Activated T-cell treated with anti-CD3 and anti-CD28 coated beads, Interleukin-2, amount 50 U/mL, for 72 hours (primary cell): ENCODE measurements around the gene ZNF324B. TPM values are rescaled to one million over a fixed set of nuclear protein-coding genes. Genes with fewer than 3 reads are reported as not detected.
"Not testable (repeated sequence)": the region's sequence is repeated elsewhere in the genome, so short reads cannot be mapped to it uniquely, and the experiment has no call there.

Experiments
- ATAC-seq, 2 donors: fragments of 150-1000 bp; cut with Tn5 transposase; replicated peaks in 1 of 2; 2 replicates each; pipeline ENCODE4 v1.10.0; 2021; ENCODE audit warnings: moderate library complexity in 2 of 2, mild to moderate bottlenecking in 1 of 2
- DNase-seq, 2 donors: peaks; one replicate each; pipeline ENCODE4 v3.0.0; 2021 to 2022; ENCODE audit warnings: mixed read lengths in 1 of 2
- H3K27ac Mint-ChIP-seq: one replicate; pipeline ENCODE4 v1.8.0; 2022; ENCODE audit warnings: mild to moderate bottlenecking, moderate library complexity, mixed read lengths
- H3K27me3 Mint-ChIP-seq: one replicate; pipeline ENCODE4 v1.8.0; 2022; ENCODE audit warnings: low read depth, mixed read lengths
- H3K36me3 Mint-ChIP-seq, 2 donors: one replicate each; pipeline ENCODE4 v1.8.0; 2022; ENCODE audit warnings: mixed read lengths in 2 of 2, mild to moderate bottlenecking in 1 of 2; ENCODE audit not compliant: insufficient read depth in 2 of 2
- H3K4me1 Mint-ChIP-seq: one replicate; pipeline ENCODE4 v1.8.0; 2022; ENCODE audit warnings: low read depth, mixed read lengths
- H3K4me3 Mint-ChIP-seq, 2 donors: one replicate each; pipeline ENCODE4 v1.8.0; 2022; ENCODE audit warnings: mild to moderate bottlenecking in 2 of 2, mixed read lengths in 2 of 2, moderate library complexity in 2 of 2
- H3K9me3 Mint-ChIP-seq, 2 donors: one replicate each; pipeline ENCODE4 v1.8.0; 2022; ENCODE audit warnings: mixed read lengths in 2 of 2
- total RNA-seq, 2 donors: library from RNA; stranded (reverse); gene quantifications; one replicate each; pipeline ENCODE4 v1.2.3, GENCODE V29; 2022

Gene ZNF324B
- total RNA-seq, 2 donors from 2014 or later = 7.7 TPM

DNA sequence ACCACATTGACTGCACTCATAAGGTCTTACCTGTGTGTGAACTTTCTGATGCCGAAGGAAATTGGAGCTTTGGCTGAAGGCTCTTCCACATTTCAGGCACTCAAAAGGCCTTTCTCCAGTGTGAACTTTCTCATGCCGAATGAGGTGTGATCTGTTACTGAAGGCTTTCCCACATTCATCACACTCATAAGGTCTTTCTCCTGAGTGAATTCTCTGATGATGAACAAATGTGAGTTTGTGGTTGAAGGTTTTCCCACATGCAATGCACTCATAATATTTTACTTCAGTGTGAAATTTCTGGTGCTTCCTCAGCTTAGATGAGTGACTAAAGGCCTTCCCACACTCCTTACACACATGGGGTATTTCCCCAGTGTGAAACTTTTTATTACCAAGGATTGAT, 17.2 kb upstream of the ZNF324B start:
- Mint-ChIP-seq H3K27ac (no peak overlapping the region), H3K27me3 (no peaks in the 10 kb centered on the region), H3K9me3 (peaks cover 20 to 44% of the 10 kb centered on the region in 2 donors), H3K4me3 (no peak overlapping the region), H3K36me3 (peaks cover 65 to 79% of the 10 kb centered on the region in 2 donors), H3K4me1 (peaks cover 16% of the 10 kb centered on the region)
- no peak for ATAC-seq
- DNase-seq = no peak

DNA sequence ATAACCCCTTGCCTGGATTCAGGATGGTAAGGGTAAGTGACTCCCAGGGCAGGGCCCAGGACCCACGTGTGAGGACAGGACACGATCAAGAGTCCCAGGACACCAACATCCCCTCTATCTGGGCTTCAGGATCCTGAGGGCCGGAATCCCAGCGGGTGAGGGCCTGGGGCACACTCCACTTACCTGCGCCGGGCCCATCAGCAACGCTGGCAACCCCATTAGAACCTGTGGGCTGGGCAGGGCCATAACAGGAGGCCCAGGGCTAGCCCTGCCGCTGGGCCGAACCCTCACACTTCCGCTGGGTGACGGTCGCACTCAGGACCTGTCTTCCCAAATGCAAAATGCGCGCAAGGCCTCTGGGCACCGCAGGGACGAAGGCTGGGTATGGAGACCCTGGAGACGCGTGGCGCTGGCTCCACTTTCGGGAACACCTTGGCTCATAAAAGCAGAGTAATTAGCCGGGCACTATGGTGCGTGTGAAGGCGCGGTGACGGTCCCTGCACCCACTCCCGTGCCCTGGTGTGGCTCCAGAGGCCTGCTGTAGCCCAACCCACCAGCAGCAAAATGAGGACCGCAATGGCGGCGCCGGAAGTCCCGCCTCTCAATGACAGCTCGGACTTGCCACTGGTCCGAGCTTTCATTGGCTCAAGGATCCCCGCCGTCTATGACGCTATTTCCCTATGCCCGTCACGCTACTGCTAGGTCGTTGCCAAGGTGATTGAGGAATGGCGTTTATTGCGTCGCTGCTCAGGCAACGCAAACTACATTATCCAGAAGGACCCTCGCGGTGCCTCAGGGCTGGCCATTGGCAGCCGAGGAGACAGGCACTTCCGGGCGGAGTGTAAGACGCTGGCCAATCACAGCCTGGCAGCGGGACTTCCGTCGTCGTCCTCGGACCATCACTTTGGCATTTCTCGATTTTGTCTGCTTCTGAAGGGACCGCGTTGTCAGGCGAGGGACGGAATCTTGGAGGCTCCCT, 11.6 kb upstream of the ZNF324B start, which contains the start of gene ZNF132:
Gene ZNF132 (minus strand): TSS at position 578 of the 979 bp plus-strand sequence. CDS start 332 bp downstream, at position 246.
- Mint-ChIP-seq H3K4me1 (peaks cover 35% of the 10 kb centered on the region), H3K4me3 (peak within 1 kb of the TSS; percentile 93 to 95), H3K27me3 (no peaks in the 10 kb centered on the region), H3K9me3 (peaks cover 26 to 31% of the 10 kb centered on the region in 2 donors), H3K27ac (peak within 1 kb of the TSS; percentile 74), H3K36me3 (peaks cover 45 to 58% of the 10 kb centered on the region in 2 donors)
- ATAC-seq = peak; percentile 99
- DNase-seq = peak; percentile 93 to 96

DNA sequence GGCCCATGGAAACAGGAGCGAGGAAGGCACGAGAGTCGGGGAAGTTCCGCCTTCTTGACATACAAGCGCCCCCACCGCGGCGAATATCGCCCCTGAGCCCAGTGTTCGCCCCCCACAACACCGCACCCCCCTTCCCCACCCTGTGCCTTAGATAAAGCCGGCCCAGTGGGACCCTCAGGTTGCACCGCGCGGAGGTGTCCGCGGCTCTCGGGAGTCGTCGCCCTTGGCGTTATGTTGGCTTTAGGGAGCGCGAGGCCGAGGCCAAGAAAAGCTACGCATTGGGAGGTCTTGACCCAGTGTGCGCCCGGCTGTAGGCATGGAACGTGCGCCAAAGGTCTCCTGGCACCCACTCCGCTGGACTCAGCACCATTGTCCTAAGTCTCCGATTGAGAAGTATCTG, 10.9 kb upstream of the ZNF324B start:
- H3K4me1 Mint-ChIP-seq = peaks cover 35% of the 10 kb centered on the region
- DNase-seq = no peak
- peak overlapping the region; percentile 93 to 95 for H3K4me3 Mint-ChIP-seq
- peaks cover 39 to 51% of the 10 kb centered on the region in 2 donors for H3K36me3 Mint-ChIP-seq
- H3K27ac Mint-ChIP-seq = peak overlapping the region; percentile 74
- H3K27me3 Mint-ChIP-seq = no peaks in the 10 kb centered on the region
- H3K9me3 Mint-ChIP-seq = peaks cover 26 to 29% of the 10 kb centered on the region in 2 donors
- ATAC-seq = no peak

DNA sequence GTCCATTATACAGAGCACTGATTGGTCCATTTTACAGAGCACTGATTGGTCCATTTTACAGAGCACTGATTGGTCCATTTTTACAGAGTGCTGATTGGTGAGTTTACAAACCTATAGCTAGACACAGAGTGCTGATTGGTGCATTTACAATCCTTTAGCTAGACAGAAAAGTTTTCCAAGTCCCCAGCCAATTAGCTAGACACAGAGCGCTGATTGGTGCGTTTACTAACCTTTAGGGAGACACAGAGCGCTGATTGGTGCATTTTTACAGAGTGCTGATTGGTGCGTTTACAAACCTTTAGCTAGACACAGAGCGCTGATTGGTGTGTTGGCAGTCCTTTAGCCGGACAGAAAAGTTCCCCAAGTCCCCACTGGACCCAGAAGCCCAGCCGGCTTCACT, 8.4 kb upstream of the ZNF324B start:
- Mint-ChIP-seq H3K36me3 (peaks cover 29 to 35% of the 10 kb centered on the region in 2 donors), H3K4me1 (peaks cover 32% of the 10 kb centered on the region), H3K9me3 (peaks cover 18 to 21% of the 10 kb centered on the region in 2 donors), H3K27me3 (peaks cover 14% of the 10 kb centered on the region)
- H3K27ac Mint-ChIP-seq, DNase-seq, ATAC-seq, H3K4me3 Mint-ChIP-seq: not testable (repeated sequence)

DNA sequence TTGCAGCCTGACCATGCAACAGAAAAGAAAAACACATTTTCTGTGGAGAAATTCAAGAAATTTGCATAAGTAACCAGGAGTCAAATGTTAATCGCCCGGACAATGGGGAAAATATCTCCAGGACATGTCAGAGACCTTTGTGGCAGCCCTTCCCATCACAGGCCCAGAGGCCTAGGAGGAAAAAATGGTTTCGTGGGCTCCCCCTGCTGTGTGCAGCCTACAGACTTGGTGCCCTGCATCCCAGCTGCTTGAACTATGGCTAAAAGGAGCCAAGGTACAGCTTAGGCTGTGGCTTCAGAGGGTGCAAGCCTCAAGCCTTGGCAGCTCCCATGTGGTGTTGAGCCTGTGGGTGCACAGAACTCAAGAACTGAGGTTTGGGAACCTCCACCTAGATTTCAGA, 2.6 kb upstream of the ZNF324B start:
- not testable (repeated sequence) for H3K27ac Mint-ChIP-seq, ATAC-seq, H3K4me3 Mint-ChIP-seq, DNase-seq
- H3K27me3 Mint-ChIP-seq = peaks cover 19% of the 10 kb centered on the region
- peaks cover 9 to 22% of the 10 kb centered on the region in 2 donors for H3K36me3 Mint-ChIP-seq
- H3K9me3 Mint-ChIP-seq = peaks cover 7 to 11% of the 10 kb centered on the region in 2 donors
- H3K4me1 Mint-ChIP-seq = peaks cover 35% of the 10 kb centered on the region

DNA sequence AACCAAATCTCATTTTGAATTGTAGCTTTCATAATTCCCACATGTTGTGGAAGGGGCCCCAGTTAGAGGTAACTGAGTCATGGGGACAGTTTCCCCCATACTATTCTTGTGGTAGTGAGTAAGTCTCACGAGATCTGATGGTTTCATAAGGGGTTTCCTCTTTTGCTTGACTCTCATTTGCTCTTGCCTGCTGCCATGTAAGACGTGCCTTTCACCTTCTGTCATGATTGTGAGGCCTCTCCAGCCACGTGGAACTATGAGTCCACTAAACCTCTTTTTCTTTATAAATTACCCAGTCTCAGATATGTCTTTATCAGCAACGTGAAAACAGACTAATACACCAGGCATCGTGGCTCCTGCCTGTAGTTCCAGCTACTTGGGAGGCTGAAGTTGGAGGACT, 1.4 kb upstream of the ZNF324B start:
- Mint-ChIP-seq H3K36me3 (peaks cover 9 to 27% of the 10 kb centered on the region in 2 donors), H3K4me3 (peak overlapping the region in 1 of 2 donors; percentile 95), H3K27me3 (peaks cover 19% of the 10 kb centered on the region), H3K9me3 (peaks cover 7 to 11% of the 10 kb centered on the region in 2 donors), H3K4me1 (peaks cover 35% of the 10 kb centered on the region)
- not testable (repeated sequence) for ATAC-seq, DNase-seq, H3K27ac Mint-ChIP-seq

DNA sequence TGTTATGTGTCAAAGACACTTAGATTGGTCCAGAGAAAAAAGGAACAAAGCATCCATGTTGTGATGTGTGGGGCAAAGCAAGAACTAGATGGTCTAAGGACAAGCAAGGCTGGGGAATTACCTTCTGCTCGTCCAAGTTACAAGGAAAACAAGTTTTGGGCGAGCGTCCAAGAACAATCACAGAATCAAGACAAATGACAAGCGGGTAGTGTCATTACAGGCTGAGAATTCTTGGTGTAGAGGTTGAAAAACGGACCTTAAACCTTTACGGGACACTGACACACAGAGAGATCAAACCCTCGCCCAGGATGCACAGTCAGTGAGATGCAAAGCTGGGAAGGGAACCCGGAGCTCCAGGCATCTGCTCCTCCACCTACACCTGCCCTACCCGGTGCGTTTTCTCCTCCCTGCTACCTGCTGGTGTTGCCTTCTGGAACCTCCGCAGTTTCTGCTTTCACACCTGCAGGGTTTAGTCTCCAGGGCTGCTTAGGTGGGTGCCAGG, 515 bp upstream of the ZNF324B start:
- Mint-ChIP-seq H3K36me3 (peaks cover 9 to 27% of the 10 kb centered on the region in 2 donors), H3K4me1 (peaks cover 35% of the 10 kb centered on the region), H3K27ac (no peak overlapping the region)

DNA sequence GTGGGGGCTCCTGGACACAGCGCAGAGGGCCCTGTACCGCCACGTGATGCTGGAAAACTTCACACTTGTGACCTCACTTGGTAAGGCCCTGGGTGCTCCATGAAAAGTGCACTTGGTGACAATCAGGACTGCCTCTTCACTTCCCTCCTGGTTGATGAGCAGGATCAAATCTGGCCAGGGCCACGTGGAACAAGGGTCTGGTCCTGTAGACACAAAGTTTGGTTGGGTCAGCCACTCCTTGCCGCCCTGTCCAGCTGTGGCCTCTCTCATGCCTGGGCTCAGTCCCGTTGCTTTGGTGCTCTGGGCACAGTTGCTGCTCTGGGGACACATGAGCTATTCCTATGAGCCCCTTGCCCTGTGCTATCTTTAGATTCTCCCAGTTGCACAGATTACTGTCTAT, 2.3 kb downstream of the ZNF324B start:
- no peak for ATAC-seq
- Mint-ChIP-seq H3K4me3 (peak overlapping the region in 1 of 2 donors; percentile 14), H3K4me1 (peaks cover 35% of the 10 kb centered on the region), H3K36me3 (peaks cover 3 to 16% of the 10 kb centered on the region in 2 donors), H3K27ac (no peak overlapping the region), H3K27me3 (no peaks in the 10 kb centered on the region), H3K9me3 (peaks cover 2 to 6% of the 10 kb centered on the region in 2 donors)
- no peak for DNase-seq

More for the DNA sequence above, 515 bp upstream of the ZNF324B start:
- peaks cover 19% of the 10 kb centered on the region for H3K27me3 Mint-ChIP-seq
- H3K9me3 Mint-ChIP-seq = peaks cover 7 to 11% of the 10 kb centered on the region in 2 donors
- peak in 1 of 2 donors; percentile 11 for ATAC-seq
- DNase-seq = no peak
- peak overlapping the region; percentile 95 to 96 for H3K4me3 Mint-ChIP-seq

DNA sequence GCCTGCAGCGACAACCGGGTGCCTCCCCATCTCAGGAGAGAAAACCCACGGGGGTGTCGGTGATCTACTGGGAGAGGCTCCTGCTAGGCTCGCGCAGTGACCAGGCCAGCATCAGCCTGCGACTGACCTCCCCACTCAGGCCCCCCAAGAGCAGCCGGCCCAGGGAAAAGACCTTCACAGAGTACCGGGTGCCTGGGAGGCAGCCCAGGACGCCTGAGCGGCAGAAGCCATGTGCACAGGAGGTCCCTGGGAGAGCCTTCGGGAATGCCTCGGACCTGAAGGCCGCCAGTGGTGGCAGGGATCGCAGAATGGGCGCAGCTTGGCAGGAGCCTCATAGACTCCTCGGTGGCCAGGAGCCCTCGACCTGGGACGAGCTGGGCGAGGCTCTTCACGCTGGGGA, 3.9 kb downstream of the ZNF324B start:
- no peak for DNase-seq
- ATAC-seq = no peak
- Mint-ChIP-seq H3K4me3 (no peak overlapping the region), H3K27ac (no peak overlapping the region), H3K27me3 (no peaks in the 10 kb centered on the region), H3K36me3 (peaks cover 0 to 12% of the 10 kb centered on the region in 2 donors), H3K9me3 (no peaks in the 10 kb centered on the region), H3K4me1 (peaks cover 33% of the 10 kb centered on the region)

DNA sequence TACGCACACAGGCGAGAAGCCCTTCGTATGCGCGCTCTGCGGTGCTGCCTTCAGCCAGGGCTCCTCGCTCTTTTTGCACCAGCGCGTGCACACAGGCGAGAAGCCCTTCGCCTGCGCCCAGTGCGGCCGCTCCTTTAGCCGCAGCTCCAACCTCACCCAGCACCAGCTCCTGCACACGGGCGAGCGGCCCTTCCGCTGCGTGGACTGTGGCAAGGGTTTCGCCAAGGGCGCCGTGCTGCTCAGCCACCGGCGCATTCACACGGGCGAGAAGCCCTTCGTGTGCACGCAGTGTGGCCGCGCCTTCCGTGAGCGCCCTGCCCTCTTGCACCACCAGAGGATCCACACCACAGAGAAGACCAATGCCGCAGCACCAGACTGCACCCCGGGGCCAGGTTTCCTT, 4.7 kb downstream of the ZNF324B start:
- DNase-seq = no peak
- H3K9me3 Mint-ChIP-seq = no peaks in the 10 kb centered on the region
- peaks cover 0 to 10% of the 10 kb centered on the region in 2 donors for H3K36me3 Mint-ChIP-seq
- no peak for ATAC-seq
- no peaks in the 10 kb centered on the region for H3K27me3 Mint-ChIP-seq
- H3K4me3 Mint-ChIP-seq = no peak overlapping the region
- no peak overlapping the region for H3K27ac Mint-ChIP-seq
- peaks cover 25% of the 10 kb centered on the region for H3K4me1 Mint-ChIP-seq

DNA sequence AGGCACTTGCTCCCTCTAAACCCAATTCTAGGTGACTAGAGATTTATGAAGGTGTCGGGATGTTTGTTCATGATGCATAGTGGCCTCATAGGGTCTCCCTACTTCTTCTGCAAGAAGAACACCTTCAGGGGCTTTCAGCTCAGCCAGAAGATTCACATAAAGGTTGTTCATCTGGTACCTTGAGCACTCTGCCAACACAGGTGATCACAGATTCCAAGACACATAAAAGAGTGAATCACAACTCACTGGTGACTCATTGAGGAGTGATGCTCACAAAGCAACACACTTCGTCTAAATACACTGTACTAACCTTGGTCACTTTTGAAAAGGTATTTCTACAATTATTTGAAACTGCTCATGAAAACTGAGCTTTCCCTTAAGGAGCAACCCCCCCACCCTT, 8.6 kb downstream of the ZNF324B start:
- H3K36me3 Mint-ChIP-seq = peaks cover 0 to 3% of the 10 kb centered on the region in 2 donors
- no peaks in the 10 kb centered on the region for H3K9me3 Mint-ChIP-seq
- no peaks in the 10 kb centered on the region for H3K27me3 Mint-ChIP-seq
- DNase-seq (no peak), ATAC-seq (peak in 1 of 2 donors; percentile 58)
- no peak overlapping the region for H3K27ac Mint-ChIP-seq
- no peak overlapping the region for H3K4me3 Mint-ChIP-seq
- peaks cover 9% of the 10 kb centered on the region for H3K4me1 Mint-ChIP-seq

DNA sequence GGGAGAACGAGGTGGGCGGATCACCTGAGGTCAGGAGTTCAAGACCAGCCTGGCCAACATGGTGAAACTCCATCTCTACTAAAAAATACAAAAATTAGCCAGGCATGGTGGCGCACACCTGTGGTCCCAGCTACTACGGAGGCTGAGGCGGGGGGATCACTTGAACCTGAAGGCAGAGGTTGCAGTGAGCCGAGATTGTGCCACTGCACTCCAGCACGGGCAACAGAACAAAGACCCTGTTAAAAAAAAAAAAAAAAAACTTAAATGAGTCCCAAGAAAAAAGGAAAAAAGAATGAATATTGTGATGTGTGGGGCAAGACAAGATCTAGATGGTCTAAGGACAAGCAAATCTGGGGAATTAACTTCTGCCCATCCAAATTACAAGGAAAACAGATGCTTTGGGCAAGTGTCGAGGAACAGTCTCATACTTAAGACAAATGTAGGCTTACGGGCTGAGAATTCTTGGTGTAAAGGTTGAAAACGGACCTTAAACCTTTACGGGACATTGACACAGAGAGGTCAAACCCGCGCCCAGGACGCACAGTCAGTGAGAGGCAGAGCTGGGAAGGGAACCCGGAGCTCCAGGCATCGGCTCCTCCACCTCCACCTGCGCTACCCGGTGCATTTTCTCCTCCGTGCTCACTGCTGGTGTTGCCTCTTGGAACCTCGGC, 14.8 kb downstream of the ZNF324B start:
- Mint-ChIP-seq H3K4me3 (peak overlapping the region; percentile 88), H3K27me3 (no peaks in the 10 kb centered on the region), H3K27ac (no peak overlapping the region), H3K4me1 (peaks cover 27% of the 10 kb centered on the region), H3K36me3 (no peaks in the 10 kb centered on the region), H3K9me3 (no peaks in the 10 kb centered on the region)
- ATAC-seq (peak; percentile 18 to 21), DNase-seq (no peak)
